ENCODE measurements around the gene SFXN1. TPM values are rescaled to one million over a fixed set of nuclear protein-coding genes. Genes with fewer than 3 reads are reported as not detected.

The SFXN1 gene
- total and polyA plus RNA-seq, 10 donors, result 7.5 to 57.3 (median 38.3) TPM

GRCh38 chr5:175519006-175519405 is 40.6 kb downstream of the SFXN1 start:
- H3K27me3 ChIP-seq (replicated peaks in 1 of 7), result no peaks in the 10 kb centered on the region
- 83 to 97% (median 87%) methylated on average over 2 of the region's 2 CpGs for WGBS, 5 donors
- peaks cover 0 to 40% (median 12%) of the 10 kb centered on the region in 6 donors for H3K4me1 ChIP-seq
- no peak overlapping the region for H3K27ac ChIP-seq
- H3K36me3 ChIP-seq, result peaks cover 0 to 100% (median 75%) of the 10 kb centered on the region in 6 donors
- intact Hi-C loops (cut with DNase I; ENCODE audit: low total_unique reads), result no loop called here
- peaks cover 0 to 16% (median 11%) of the 10 kb centered on the region in 8 donors for H3K9me3 ChIP-seq
- H3K4me3 ChIP-seq, result no peak overlapping the region
- TF ChIP-seq POLR2AphosphoS5 (IDR thresholded peaks at IDR 0.05), result no peak
- no peak for TF ChIP-seq POLR2A (IDR thresholded peaks at IDR 0.05)
- TF ChIP-seq, protein P1, sequence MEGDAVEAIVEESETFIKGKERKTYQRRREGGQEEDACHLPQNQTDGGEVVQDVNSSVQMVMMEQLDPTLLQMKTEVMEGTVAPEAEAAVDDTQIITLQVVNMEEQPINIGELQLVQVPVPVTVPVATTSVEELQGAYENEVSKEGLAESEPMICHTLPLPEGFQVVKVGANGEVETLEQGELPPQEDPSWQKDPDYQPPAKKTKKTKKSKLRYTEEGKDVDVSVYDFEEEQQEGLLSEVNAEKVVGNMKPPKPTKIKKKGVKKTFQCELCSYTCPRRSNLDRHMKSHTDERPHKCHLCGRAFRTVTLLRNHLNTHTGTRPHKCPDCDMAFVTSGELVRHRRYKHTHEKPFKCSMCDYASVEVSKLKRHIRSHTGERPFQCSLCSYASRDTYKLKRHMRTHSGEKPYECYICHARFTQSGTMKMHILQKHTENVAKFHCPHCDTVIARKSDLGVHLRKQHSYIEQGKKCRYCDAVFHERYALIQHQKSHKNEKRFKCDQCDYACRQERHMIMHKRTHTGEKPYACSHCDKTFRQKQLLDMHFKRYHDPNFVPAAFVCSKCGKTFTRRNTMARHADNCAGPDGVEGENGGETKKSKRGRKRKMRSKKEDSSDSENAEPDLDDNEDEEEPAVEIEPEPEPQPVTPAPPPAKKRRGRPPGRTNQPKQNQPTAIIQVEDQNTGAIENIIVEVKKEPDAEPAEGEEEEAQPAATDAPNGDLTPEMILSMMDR (IDR thresholded peaks at IDR 0.05 in 8 of 11, conservative IDR thresholded peaks at IDR 0.05 in 3 of 11), result no peak
- DNase-seq, result no peak

GRCh38 chr5:175520321-175520720 is 42.0 kb downstream of the SFXN1 start:
- intact Hi-C loops (cut with DNase I; ENCODE audit: low total_unique reads), result no loop called here
- Histone ChIP-seq H3K27ac (peak overlapping the region in 4 of 8 donors; percentile 37 to 77 (median 72)), H3K36me3 (peaks cover 0 to 99% (median 62%) of the 10 kb centered on the region in 6 donors), H3K4me3 (no peak overlapping the region), H3K4me1 (peaks cover 0 to 40% (median 12%) of the 10 kb centered on the region in 6 donors), H3K9me3 (peaks cover 0 to 16% (median 11%) of the 10 kb centered on the region in 8 donors), H3K27me3 (replicated peaks in 1 of 7) (no peaks in the 10 kb centered on the region)
- no peak for DNase-seq
- WGBS, 5 donors, result 81 to 91% (median 87%) methylated on average over 5 of the region's 5 CpGs
- TF ChIP-seq, protein P1 (IDR thresholded peaks at IDR 0.05 in 8 of 11, conservative IDR thresholded peaks at IDR 0.05 in 3 of 11), result no peak
- TF ChIP-seq POLR2A (IDR thresholded peaks at IDR 0.05), result no peak
- no peak for TF ChIP-seq POLR2AphosphoS5 (IDR thresholded peaks at IDR 0.05)

DNA sequence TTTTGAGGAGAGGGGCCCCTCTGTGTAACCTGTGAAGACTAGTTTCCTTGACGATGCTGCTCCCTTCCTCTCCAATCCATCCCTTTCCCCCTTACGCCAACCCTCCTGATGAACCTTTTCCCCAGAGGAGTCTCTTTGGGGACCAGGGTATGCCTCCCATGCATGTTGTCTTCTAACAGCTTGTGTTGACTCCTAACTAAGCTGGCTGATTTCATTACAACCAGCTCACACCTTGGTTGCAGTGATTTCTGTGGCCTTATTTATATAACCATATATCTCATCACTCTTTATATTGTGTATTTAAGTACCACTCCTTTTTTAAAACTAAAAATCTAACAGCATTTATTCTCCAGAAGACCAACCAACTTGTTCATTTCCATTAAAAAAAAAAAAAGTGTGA is 42.5 kb downstream of the SFXN1 start:
- no peak overlapping the region for H3K4me3 ChIP-seq
- DNase-seq, result no peak
- H3K27ac ChIP-seq, result peak overlapping the region in 5 of 8 donors; percentile 23 to 77 (median 70)
- intact Hi-C loops (cut with DNase I; ENCODE audit: low total_unique reads), result no loop called here
- peaks cover 0 to 40% (median 12%) of the 10 kb centered on the region in 6 donors for H3K4me1 ChIP-seq
- no peak for TF ChIP-seq POLR2AphosphoS5 (IDR thresholded peaks at IDR 0.05)
- TF ChIP-seq POLR2A (IDR thresholded peaks at IDR 0.05), result no peak
- TF ChIP-seq, protein P1 (IDR thresholded peaks at IDR 0.05 in 8 of 11, conservative IDR thresholded peaks at IDR 0.05 in 3 of 11), result no peak
- WGBS, 5 donors, result 87 to 98% (median 95%) methylated on average over 2 of the region's 2 CpGs
- peaks cover 0 to 99% (median 56%) of the 10 kb centered on the region in 6 donors for H3K36me3 ChIP-seq
- H3K9me3 ChIP-seq, result peaks cover 0 to 16% (median 11%) of the 10 kb centered on the region in 8 donors
- no peaks in the 10 kb centered on the region for H3K27me3 ChIP-seq (replicated peaks in 1 of 7)

GRCh38 chr5:175521313-175521833 is 43.0 kb downstream of the SFXN1 start:
- TF ChIP-seq POLR2AphosphoS5 (IDR thresholded peaks at IDR 0.05) (no peak), POLR2A (IDR thresholded peaks at IDR 0.05) (no peak)
- TF ChIP-seq, protein P1 (IDR thresholded peaks at IDR 0.05 in 8 of 11, conservative IDR thresholded peaks at IDR 0.05 in 3 of 11), result no peak
- Histone ChIP-seq H3K36me3 (peaks cover 0 to 99% (median 54%) of the 10 kb centered on the region in 6 donors), H3K27ac (peak overlapping the region in 6 of 8 donors; percentile 23 to 77 (median 54)), H3K4me3 (peak overlapping the region in 2 of 8 donors; percentile 5 to 30), H3K4me1 (peaks cover 0 to 40% (median 12%) of the 10 kb centered on the region in 6 donors), H3K27me3 (replicated peaks in 1 of 7) (no peaks in the 10 kb centered on the region), H3K9me3 (peaks cover 0 to 16% (median 11%) of the 10 kb centered on the region in 8 donors)
- 51 to 81% (median 59%) methylated on average over 4 of the region's 4 CpGs for WGBS, 5 donors
- intact Hi-C loops (cut with DNase I; ENCODE audit: low total_unique reads), result no loop called here
- DNase-seq, result no peak

Data from spleen (tissue), 11 donors.